ENCODE results near the gene PLA2G4B.

DNA sequence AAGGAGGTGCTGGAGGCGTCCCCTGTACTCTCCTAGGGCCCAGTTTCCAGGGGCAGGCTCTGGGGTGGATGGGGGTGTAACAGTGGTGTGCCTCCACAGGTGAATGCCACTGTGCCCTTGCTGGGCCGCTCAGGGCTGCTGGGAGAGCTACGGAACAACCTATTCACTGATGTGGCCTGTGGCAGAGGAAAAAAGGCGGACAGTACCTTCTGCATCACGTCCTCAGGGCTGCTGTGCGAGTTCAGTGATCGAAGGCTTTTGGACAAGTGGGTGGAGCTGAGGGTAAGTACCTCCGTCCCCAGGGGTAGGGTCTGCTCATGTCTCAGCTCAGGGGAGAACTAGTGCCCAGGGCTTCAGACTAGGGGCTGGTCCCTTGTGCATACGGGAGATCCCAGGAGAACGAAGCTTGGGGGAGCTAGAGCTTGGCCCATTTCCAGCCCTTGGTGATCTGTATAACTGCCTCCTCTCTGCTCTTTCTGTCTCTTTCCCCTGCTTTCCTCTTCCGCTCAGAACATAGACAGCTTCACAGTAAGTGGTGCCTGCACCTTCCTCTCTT is 25.7 kb upstream of the PLA2G4B start:
- TF ChIP-seq, protein P1, sequence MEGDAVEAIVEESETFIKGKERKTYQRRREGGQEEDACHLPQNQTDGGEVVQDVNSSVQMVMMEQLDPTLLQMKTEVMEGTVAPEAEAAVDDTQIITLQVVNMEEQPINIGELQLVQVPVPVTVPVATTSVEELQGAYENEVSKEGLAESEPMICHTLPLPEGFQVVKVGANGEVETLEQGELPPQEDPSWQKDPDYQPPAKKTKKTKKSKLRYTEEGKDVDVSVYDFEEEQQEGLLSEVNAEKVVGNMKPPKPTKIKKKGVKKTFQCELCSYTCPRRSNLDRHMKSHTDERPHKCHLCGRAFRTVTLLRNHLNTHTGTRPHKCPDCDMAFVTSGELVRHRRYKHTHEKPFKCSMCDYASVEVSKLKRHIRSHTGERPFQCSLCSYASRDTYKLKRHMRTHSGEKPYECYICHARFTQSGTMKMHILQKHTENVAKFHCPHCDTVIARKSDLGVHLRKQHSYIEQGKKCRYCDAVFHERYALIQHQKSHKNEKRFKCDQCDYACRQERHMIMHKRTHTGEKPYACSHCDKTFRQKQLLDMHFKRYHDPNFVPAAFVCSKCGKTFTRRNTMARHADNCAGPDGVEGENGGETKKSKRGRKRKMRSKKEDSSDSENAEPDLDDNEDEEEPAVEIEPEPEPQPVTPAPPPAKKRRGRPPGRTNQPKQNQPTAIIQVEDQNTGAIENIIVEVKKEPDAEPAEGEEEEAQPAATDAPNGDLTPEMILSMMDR (IDR thresholded peaks at IDR 0.05; ENCODE audit: poor library complexity), result no peak
- no peak for TF ChIP-seq EZH2 (IDR thresholded peaks at IDR 0.05; ENCODE audit: borderline replicate concordance)
- TF ChIP-seq EZH2phosphoT487 (IDR thresholded peaks at IDR 0.05; ENCODE audit: low read depth, severe bottlenecking, unreplicated experiment), result no peak
